Skeletal muscle tissue (tissue), 4 donors: ENCODE measurements around the gene EMSY. TPM values are rescaled to one million over a fixed set of nuclear protein-coding genes. Genes with fewer than 3 reads are reported as not detected.

Experiments
- H3K27ac ChIP-seq: one replicate; pipeline ENCODE4 v1.7.0; 2013; ENCODE audit warnings: mild to moderate bottlenecking, low read depth, low read length, inconsistent platforms
- H3K27me3 ChIP-seq, 3 donors: one replicate each; pipeline ENCODE4 v1.7.0; 2013; ENCODE audit warnings: low read length in 3 of 3; ENCODE audit not compliant: control insufficient read depth in 3 of 3, insufficient read depth in 3 of 3
- H3K36me3 ChIP-seq, 3 donors: one replicate each; pipeline ENCODE4 v1.7.0; 2013; ENCODE audit warnings: low read length in 3 of 3; ENCODE audit not compliant: control insufficient read depth in 3 of 3, insufficient read depth in 3 of 3
- H3K4me1 ChIP-seq, 3 donors: one replicate each; pipeline ENCODE4 v1.7.0; 2013; ENCODE audit warnings: low read length in 3 of 3, mild to moderate bottlenecking in 3 of 3; ENCODE audit not compliant: control insufficient read depth in 3 of 3, insufficient read depth in 3 of 3
- H3K4me3 ChIP-seq, 3 donors: one replicate each; pipeline ENCODE4 v1.7.0; 2013; ENCODE audit warnings: low read length in 3 of 3
- H3K9ac ChIP-seq, 3 donors: one replicate each; pipeline ENCODE4 v1.7.0; 2013; ENCODE audit warnings: low read length in 3 of 3, mild to moderate bottlenecking in 3 of 3, moderate library complexity in 2 of 3, low read depth in 1 of 3
- H3K9me3 ChIP-seq, 3 donors: one replicate each; pipeline ENCODE4 v1.7.0; 2013; ENCODE audit warnings: low read length in 3 of 3; ENCODE audit not compliant: control insufficient read depth in 3 of 3
- total RNA-seq: library from RNA; depleted of rRNA; stranded (reverse); fragments of >200 nt; gene quantifications from one replicate; pipeline ENCODE4 v1.2.3, GENCODE V29; 2014
- donor health status: Osteomylitis.

Gene EMSY
- total RNA-seq, 1 donor from 2014 or later: 11.0 TPM

GRCh38 chr11:76552987-76553386 is 108.2 kb downstream of the EMSY start:
- Histone ChIP-seq H3K36me3 (peaks cover 4 to 13% (median 5%) of the 10 kb centered on the region in 3 donors), H3K4me3 (no peak overlapping the region), H3K9me3 (no peaks in the 10 kb centered on the region), H3K9ac (no peak overlapping the region), H3K4me1 (no peaks in the 10 kb centered on the region), H3K27ac (no peak overlapping the region), H3K27me3 (no peaks in the 10 kb centered on the region)

- H3K4me3 ChIP-seq: no peak overlapping the region
- H3K4me1 ChIP-seq: no peaks in the 10 kb centered on the region
- peaks cover 4 to 7% (median 5%) of the 10 kb centered on the region in 3 donors for H3K36me3 ChIP-seq
- no peak overlapping the region for H3K9ac ChIP-seq
- no peaks in the 10 kb centered on the region for H3K27me3 ChIP-seq
- H3K9me3 ChIP-seq: no peaks in the 10 kb centered on the region
- no peak overlapping the region for H3K27ac ChIP-seq
These were observed 109.0 kb downstream of the EMSY start for GRCh38 chr11:76553554-76554476.

DNA sequence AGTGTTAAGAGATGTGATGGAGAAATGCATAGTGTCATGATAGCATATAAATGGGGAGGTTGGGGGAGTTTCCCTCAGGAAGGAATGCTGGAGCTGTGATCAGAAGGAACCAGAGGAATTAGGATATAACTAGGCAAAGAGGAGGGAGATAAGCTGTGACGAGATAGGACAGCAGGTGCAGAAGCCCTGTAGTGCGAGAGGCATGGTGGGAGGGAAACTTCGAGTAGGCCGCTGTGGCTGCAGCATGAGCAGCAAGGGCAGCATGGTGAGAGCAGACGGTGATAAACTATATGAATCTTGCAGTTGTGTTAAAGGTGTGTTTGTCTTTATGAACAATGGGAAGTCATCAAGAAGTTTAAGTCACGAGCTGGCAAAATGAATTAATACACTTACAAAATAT is 109.9 kb downstream of the EMSY start:
- Histone ChIP-seq H3K9ac (no peak overlapping the region), H3K9me3 (no peaks in the 10 kb centered on the region), H3K4me1 (no peaks in the 10 kb centered on the region), H3K27me3 (peaks cover 0 to under 1% (median 0%) of the 10 kb centered on the region in 3 donors), H3K4me3 (no peak overlapping the region), H3K27ac (no peak overlapping the region), H3K36me3 (peaks cover 4 to 6% (median 5%) of the 10 kb centered on the region in 3 donors)

DNA sequence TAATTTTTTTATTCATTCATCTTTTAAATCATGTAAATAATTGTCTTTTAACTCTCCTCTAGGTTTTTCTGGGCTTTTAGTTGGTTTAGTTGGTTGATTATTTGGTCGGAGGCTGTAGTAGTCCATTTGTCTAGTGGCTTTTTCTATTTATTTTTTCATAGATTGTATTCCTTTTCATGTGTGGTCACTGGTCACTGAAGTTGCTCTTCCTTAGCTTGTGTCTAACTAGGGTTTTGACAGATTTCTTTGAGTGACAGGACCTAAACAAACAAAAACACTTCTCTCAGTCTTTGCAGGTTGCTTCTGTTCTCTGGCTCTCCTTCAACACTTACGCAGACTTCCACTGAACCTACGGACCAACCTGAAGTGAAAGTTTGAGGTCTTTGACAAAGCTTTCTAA is 112.6 kb downstream of the EMSY start:
- peaks cover 0 to 2% (median 0%) of the 10 kb centered on the region in 3 donors for H3K4me1 ChIP-seq
- H3K36me3 ChIP-seq: no peaks in the 10 kb centered on the region
- H3K9ac ChIP-seq: no peak overlapping the region
- no peaks in the 10 kb centered on the region for H3K9me3 ChIP-seq
- no peak overlapping the region for H3K27ac ChIP-seq
- H3K4me3 ChIP-seq: no peak overlapping the region
- peaks cover 0 to 2% (median 0%) of the 10 kb centered on the region in 3 donors for H3K27me3 ChIP-seq

- Histone ChIP-seq H3K9me3 (no peaks in the 10 kb centered on the region), H3K9ac (no peak overlapping the region), H3K4me3 (no peak overlapping the region), H3K4me1 (peaks cover 0 to 2% (median 0%) of the 10 kb centered on the region in 3 donors), H3K27ac (no peak overlapping the region), H3K36me3 (no peaks in the 10 kb centered on the region), H3K27me3 (peaks cover 0 to 2% (median 0%) of the 10 kb centered on the region in 3 donors)
These were observed 113.7 kb downstream of the EMSY start for GRCh38 chr11:76558473-76558872.

DNA sequence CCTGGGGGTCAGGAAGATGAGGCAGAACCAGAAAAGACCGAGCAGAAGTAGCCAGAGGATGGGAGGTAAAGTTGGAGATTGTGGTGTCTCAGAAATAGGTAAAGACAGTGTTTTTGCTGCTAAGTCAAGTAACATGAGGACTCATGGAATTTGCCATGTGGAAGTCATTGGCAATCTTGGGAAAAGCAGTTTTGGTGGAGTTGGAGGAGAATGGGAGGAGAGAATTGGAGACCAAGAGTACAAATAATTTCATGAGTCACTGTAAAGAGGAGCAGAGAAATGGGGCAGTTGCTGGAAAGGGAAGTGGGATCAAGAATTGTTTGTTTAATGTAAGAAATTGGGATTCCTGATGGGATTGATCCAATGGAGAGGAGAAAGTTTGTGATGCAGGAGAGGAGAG is 114.1 kb downstream of the EMSY start:
- no peak overlapping the region for H3K9ac ChIP-seq
- peaks cover 0 to 2% (median 0%) of the 10 kb centered on the region in 3 donors for H3K27me3 ChIP-seq
- peaks cover 0 to 2% (median 0%) of the 10 kb centered on the region in 3 donors for H3K4me1 ChIP-seq
- H3K27ac ChIP-seq: no peak overlapping the region
- H3K36me3 ChIP-seq: no peaks in the 10 kb centered on the region
- H3K9me3 ChIP-seq: no peaks in the 10 kb centered on the region
- H3K4me3 ChIP-seq: no peak overlapping the region

GRCh38 chr11:76559346-76559745 is 114.5 kb downstream of the EMSY start:
- Histone ChIP-seq H3K27ac (no peak overlapping the region), H3K36me3 (no peaks in the 10 kb centered on the region)

GRCh38 chr11:76560219-76560618 is 115.4 kb downstream of the EMSY start:
- H3K27me3 ChIP-seq: peaks cover 0 to 2% (median 0%) of the 10 kb centered on the region in 3 donors
- H3K9me3 ChIP-seq: no peaks in the 10 kb centered on the region

More at GRCh38 chr11:76559346-76559745, 114.5 kb downstream of the EMSY start:
- no peak overlapping the region for H3K9ac ChIP-seq
- peaks cover 0 to 2% (median 0%) of the 10 kb centered on the region in 3 donors for H3K4me1 ChIP-seq
- H3K27me3 ChIP-seq: peaks cover 0 to 2% (median 0%) of the 10 kb centered on the region in 3 donors
- no peak overlapping the region for H3K4me3 ChIP-seq
- no peaks in the 10 kb centered on the region for H3K9me3 ChIP-seq

GRCh38 chr11:76561245-76561644 is 116.4 kb downstream of the EMSY start:
- peaks cover 0 to 2% (median 0%) of the 10 kb centered on the region in 3 donors for H3K27me3 ChIP-seq
- H3K4me3 ChIP-seq: no peak overlapping the region
- H3K9me3 ChIP-seq: no peaks in the 10 kb centered on the region
- H3K27ac ChIP-seq: no peak overlapping the region
- peaks cover 0 to 2% (median 0%) of the 10 kb centered on the region in 3 donors for H3K4me1 ChIP-seq
- H3K9ac ChIP-seq: no peak overlapping the region
- no peaks in the 10 kb centered on the region for H3K36me3 ChIP-seq

More at GRCh38 chr11:76560219-76560618, 115.4 kb downstream of the EMSY start:
- H3K9ac ChIP-seq: no peak overlapping the region
- peaks cover 0 to 2% (median 0%) of the 10 kb centered on the region in 3 donors for H3K4me1 ChIP-seq
- no peaks in the 10 kb centered on the region for H3K36me3 ChIP-seq
- H3K27ac ChIP-seq: no peak overlapping the region
- no peak overlapping the region for H3K4me3 ChIP-seq

GRCh38 chr11:76562541-76562940 is 117.7 kb downstream of the EMSY start:
- H3K27ac ChIP-seq: no peak overlapping the region
- H3K27me3 ChIP-seq: peaks cover 0 to 2% (median 0%) of the 10 kb centered on the region in 3 donors
- H3K4me1 ChIP-seq: peaks cover 0 to 2% (median 0%) of the 10 kb centered on the region in 3 donors
- no peaks in the 10 kb centered on the region for H3K36me3 ChIP-seq
- no peak overlapping the region for H3K4me3 ChIP-seq
- H3K9me3 ChIP-seq: no peaks in the 10 kb centered on the region
- H3K9ac ChIP-seq: no peak overlapping the region
